ENCODE results near the gene COQ10B.

Gene COQ10B

DNA sequence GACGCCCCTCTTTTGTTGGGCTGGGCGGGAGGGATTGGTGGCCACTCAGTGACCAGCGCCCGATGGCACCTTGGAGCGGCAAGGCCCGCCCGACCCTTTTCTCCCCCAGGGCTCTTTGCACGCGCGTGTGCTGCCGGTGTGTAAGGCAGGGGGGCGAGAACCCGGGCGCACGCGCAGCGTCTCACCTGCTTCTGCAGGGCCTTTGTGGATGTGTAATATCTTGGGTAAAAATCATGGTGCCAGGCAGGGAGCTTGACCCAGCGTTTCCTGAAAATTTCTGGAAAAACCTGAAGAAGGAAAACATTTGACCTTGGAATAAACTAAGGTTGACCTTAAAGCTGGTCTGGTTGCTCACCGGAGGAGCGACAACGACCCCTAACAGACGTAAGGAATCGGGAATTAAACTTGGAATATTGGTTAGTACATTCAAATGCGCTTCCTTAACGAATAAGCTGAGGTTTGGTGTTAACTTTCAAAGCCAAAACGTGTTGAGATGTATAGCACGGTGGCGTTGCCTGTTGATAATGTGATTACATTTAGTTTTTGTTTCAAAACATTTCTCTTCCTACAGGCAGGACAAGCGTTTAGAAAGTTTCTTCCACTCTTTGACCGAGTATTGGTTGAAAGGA lies 47.3 kb downstream of the COQ10B start:
- peak; percentile 63 for DNase-seq (ENCODE audit: low spot score)

DNA sequence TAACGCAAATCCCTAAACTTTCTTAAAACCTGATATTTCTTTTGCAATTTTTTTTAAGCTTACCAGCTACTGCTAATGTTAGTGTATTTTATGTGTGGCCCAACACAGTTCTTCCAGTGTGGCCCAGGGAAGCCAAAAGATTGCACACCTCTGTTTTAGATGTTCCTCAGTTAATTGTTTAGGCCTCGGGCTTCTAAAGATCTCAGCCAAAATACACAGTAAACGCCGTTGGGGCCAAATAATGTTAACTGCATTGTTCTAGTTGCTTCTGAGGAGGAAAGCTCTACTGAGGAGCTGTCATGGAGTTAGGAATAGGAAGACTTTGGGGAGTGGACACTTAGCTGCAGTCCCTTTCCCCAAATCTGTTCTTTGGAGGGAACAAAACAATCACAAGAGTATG lies 48.8 kb downstream of the COQ10B start:
- DNase-seq (ENCODE audit: low spot score), result no peak

DNA sequence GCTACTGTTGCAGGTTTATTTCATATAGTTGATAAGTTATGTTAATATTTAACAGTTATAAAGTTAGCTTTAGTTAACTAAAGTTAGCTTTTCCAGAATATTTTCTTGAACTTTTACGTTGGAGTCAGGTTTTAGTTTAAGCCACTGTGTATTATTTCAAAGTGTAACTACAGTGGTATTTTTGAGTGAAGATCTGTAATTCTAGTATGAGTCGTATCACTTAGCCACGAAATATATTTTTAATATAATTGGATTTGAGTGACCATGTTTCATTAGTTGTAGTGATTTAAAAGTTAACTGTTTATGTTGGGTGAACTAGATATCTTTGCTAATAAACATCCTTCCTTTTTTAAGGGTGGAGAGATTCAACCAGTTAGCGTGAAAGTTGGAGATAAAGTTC lies 49.3 kb downstream of the COQ10B start:
- no peak for DNase-seq (ENCODE audit: low spot score)

DNA sequence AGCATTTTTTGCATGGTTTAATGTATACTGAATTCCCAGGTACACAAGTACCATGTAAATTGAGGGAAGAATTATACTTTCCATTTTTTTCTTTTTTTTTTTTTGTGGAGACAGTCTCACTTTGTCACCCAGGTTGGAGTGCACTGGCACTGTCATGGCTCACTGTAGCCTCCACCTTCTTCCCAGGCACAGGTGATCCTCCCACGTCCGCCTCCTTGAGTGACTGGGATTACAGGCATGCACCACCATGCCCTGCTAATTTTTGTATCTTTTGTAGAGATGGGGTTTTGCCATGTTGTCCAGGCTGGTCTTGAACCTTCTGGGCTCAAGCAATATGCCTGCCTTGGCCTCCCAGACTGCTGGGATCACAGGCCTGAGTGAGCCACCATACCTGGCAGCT lies 50.6 kb downstream of the COQ10B start:
- no peak for DNase-seq (ENCODE audit: low spot score)

DNA sequence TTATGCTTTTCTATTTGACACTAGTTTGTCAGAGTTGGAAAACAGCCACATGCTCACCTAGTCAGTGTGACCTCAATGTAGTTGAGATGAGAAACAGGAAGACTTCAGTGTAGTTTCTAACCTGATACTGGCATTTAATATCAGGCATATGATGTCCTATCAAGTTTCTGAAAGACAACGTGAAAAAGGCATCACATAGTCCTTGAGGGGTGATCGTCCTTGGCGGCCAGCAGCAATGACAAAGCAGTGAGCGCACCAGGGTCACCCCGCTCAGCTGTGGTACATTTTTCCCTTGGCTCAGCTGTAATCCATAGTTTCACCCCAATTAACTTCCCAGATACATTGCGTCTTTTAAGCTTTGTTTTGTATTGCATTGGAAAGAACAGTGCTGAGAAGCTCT lies 51.2 kb downstream of the COQ10B start:
- no peak for DNase-seq (ENCODE audit: low spot score)

DNA sequence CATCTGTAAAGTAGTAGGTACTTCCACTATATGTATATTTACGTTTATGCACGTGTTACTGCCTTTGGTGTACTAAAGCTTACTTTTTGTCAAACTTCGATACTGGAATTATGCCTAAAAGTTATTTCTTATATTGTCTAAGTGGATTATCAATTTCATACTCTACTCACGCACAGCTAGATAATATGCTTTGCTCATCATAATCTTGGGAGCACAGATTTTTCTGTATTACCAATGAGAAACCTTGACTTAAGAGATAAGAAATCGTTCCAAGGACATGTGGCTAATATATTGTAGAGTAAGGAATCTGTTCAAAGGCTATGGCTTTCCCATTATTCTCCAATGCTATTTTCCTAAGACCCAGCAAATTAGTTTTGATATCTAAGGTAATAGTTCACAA lies 53.3 kb downstream of the COQ10B start:
- DNase-seq (ENCODE audit: low spot score), result no peak

DNA sequence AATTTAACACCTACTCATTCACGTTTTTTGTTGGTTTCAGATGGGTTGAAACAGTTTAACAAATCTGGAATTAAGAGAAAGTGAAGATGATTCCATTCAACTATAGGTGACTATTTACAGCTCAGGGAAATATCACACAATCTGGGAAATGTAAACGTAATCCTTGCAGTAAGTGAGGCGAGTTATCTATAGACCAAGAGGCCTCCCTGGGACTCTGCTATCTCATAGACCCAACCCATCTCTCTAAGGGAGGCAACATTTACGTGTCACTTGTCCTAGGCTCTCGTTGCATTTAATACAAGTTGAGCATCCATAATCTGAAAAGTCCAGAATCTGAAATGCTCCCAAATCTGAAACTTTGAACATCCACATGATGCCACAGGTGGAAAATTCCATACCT lies 60.6 kb downstream of the COQ10B start:
- no peak for DNase-seq (ENCODE audit: low spot score)

DNA sequence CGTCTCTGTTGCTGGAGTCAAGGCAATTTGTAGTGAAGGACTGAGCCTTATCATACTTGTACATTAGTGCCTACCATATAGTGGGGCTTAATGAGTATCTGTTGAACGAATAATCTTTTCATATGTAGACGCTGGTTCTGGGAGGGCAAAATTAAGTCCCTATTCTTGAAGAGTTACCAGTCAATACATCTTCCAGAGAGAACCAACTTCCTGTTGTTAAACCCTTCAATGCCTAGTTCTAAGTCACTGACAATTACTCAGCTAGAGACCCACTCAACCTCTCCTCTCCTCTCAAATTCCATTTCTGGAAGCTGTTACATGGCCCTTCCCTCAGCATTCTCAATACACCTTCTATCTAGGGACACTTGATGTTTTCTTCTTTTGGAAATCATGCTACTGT lies 61.4 kb downstream of the COQ10B start:
- DNase-seq (ENCODE audit: low spot score), result no peak

DNA sequence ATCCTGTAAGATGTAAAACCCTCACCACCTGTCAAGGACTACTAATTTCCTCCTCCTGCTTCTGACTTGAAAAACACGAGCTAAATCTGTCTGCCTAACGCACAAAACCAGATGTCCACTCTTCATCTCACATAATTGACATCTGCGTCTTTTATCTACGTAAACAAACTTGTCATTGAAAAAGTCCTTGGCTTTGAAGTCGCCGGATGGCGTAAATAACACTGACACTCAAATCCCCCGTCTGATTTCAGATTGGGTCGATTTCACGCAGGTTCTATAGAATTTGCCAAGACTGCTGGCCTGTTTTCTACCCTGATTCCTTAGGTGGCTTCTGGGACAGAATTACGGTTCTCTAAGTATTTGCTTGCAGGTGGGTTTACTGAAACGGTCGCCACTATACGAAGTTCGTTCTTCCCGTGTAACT lies 62.0 kb downstream of the COQ10B start:
- DNase-seq (ENCODE audit: low spot score), result peak; percentile 75

DNA sequence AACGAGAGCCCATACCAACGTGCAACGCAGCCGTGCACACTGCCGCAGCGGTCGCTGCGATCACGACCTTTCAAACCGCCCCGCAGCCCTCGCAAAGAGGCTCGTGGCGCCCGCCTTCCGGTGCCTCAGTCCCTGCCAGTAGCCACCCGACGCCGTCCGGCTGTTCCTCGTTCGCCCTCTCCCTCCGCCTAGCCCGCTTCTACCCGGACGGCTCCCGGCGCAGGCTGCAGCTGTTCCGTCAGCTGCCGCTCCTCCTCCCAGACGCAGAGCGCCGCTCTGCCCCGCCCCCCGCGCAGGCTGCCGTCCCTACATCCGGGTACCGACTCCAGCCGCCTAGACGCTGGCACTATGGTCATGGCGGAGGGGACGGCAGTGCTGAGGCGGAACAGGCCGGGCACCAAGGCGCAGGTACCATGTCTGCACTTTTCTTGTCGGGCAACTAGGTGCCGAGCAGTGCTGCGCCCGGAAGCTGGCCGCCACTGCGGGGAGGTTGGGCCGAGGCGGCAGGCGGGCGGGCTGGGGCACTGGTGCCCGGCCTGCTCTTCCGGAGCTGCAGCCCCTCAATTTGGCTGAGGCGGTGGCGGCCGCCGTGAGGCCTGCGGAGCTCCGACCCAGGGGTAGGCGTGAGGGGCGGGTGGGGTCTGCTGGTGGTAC lies 62.5 kb downstream of the COQ10B start, which contains the start of gene MOB4:
Gene MOB4, plus strand, starts transcription at position 328 of the 654 bp plus-strand sequence. Its CDS starts 21 bp downstream, at position 349.
- peak; percentile 91 for DNase-seq (ENCODE audit: low spot score)

DNA sequence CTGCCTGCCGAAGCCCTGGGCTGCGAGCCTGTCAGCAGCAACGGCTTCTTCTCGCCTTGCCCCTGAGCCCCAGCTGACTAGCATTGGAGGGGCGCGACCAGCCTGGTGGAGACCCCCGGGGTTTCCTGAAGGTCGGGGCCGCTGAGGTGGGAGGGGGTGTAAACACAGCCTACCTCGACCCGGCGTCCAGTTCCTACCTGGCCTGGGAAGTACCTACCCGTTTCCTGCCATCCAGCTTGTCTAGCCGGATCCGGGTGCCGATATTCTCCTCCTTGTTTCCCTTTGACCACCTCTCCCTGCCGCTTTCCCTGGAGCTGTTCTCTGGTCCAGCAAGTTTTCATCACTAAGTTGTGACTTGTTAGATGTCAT lies 63.0 kb downstream of the COQ10B start:
- no peak for DNase-seq (ENCODE audit: low spot score)

DNA sequence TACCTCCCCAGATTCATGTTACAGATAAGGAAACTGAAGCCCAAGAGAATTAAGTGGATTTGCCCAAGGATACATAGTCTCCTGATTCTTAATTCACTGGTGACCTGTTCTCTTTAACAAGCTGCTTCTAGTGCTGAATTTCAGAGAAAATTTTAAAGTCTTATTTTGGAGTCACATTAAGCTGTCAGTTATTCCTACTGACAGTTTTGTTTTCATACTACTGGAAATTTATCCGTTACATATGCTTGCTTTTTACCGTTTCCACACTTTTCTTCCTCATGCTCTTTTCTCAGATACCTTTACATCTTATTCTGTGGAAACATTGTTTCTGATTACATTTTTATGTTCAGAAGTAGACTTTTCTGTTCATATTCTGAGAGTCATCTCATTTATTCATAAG lies 63.8 kb downstream of the COQ10B start:
- DNase-seq (ENCODE audit: low spot score), result no peak

Data from pons (tissue), 1 donor.